ENCODE results near the gene SLC10A1.

The SLC10A1 gene

GRCh38 chr14:69727860-69728259 lies 69.2 kb downstream of the SLC10A1 start:
- H3K36me3 ChIP-seq = no peaks in the 10 kb centered on the region
- H3K9me3 ChIP-seq = no peaks in the 10 kb centered on the region
- no peak overlapping the region for H3K4me3 ChIP-seq (ENCODE audit: low read depth, low read length)
- no peaks in the 10 kb centered on the region for H3K4me1 ChIP-seq
- no peak for DNase-seq
- no peak for TF ChIP-seq CTCF (IDR thresholded peaks at IDR 0.05; ENCODE audit: low read depth, low read length)
- no peaks in the 10 kb centered on the region for H3K27me3 ChIP-seq

- TF ChIP-seq CTCF (IDR thresholded peaks at IDR 0.05; ENCODE audit: low read depth, low read length) = peak; percentile 93
- no peaks in the 10 kb centered on the region for H3K27me3 ChIP-seq
- H3K9me3 ChIP-seq = no peaks in the 10 kb centered on the region
- H3K36me3 ChIP-seq = no peaks in the 10 kb centered on the region
- peak overlapping the region; percentile 59 for H3K4me3 ChIP-seq (ENCODE audit: low read depth, low read length)
- no peaks in the 10 kb centered on the region for H3K4me1 ChIP-seq
- DNase-seq = peak; percentile 84
These were observed 70.1 kb downstream of the SLC10A1 start for GRCh38 chr14:69726761-69727511.
